HG03175 (cell line): ENCODE results near the gene PCDHA8.
"Not testable (repeated sequence)": the region's sequence is repeated elsewhere in the genome, so short reads cannot be mapped to it uniquely, and the experiment has no call there.

Experiments
- ATAC-seq: cut with Tn5 transposase; IDR thresholded peaks from one replicate; pipeline ENCODE4 v1.9.1; 2021; ENCODE audit warnings: mild to moderate bottlenecking, moderate library complexity; ENCODE audit not compliant: unreplicated experiment

The PCDHA8 gene

DNA sequence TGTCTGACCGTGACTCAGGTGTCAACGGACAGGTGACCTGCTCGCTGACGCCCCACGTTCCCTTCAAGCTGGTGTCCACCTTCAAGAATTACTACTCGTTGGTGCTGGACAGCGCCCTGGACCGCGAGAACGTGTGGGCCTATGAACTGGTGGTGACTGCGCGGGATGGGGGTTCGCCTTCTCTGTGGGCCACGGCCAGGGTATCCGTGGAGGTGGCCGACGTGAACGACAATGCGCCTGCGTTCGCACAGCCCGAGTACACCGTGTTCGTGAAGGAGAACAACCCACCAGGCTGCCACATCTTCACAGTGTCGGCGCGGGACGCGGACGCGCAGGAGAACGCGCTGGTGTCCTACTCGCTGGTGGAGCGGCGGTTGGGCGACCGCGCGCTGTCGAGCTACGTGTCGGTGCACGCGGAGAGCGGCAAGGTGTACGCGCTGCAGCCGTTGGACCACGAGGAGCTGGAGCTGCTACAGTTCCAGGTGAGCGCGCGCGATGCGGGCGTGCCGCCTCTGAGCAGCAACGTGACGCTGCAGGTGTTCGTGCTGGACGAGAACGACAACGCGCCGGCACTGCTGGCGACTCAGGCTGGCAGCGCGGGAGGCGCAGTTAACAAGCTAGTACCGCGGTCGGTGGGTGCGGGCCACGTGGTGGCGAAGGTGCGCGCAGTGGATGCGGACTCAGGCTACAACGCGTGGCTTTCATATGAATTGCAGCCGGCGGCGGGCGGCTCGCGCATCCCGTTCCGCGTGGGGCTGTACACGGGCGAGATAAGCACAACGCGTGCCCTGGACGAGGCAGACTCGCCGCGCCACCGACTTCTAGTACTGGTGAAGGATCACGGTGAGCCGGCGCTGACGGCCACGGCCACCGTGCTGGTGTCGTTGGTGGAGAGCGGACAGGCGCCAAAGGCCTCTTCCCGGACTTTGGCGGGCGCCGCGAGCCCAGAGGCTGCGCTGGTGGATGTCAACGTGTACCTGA is 29.5 kb downstream of the PCDHA8 start:
- ATAC-seq = no peak

DNA sequence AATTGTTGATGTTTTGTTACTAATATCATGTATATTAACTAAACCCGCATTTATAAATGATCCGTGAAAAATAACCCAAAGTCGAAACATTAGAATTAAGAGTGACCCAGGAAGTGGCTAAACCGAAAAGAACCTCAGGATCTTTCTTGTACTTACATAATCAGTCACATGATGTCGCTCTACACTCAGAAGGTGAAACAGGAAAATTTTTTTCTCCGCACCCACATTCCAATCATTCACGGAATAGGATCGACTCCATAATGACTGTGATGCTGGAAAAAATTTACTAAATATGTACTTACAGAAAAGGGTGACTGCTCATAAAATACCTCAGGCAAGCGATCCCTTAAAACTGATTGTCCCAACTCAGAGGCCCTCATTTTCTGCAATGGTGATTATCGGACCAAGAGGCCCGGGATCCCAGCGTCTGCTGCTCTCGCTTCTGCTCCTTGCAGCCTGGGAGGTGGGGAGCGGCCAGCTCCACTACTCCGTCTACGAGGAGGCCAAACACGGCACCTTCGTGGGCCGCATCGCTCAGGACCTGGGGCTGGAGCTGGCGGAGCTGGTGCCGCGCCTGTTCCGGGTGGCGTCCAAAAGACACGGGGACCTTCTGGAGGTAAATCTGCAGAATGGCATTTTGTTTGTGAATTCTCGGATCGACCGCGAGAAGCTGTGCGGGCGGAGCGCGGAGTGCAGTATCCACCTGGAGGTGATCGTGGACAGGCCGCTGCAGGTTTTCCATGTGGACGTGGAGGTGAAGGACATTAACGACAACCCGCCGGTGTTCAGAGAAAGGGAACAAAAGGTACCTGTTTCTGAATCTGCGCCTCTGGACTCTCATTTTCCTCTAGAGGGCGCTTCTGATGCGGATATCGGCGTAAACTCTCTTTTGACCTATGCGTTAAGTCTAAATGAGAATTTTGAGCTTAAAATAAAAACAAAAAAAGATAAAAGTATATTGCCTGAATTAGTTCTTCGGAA is 34.4 kb downstream of the PCDHA8 start, which contains the start of gene PCDHA12:
TSS of gene PCDHA12 (plus strand) at position 224 of the 981 bp plus-strand sequence. CDS start at position 389, 165 bp downstream.
- no peak for ATAC-seq

DNA sequence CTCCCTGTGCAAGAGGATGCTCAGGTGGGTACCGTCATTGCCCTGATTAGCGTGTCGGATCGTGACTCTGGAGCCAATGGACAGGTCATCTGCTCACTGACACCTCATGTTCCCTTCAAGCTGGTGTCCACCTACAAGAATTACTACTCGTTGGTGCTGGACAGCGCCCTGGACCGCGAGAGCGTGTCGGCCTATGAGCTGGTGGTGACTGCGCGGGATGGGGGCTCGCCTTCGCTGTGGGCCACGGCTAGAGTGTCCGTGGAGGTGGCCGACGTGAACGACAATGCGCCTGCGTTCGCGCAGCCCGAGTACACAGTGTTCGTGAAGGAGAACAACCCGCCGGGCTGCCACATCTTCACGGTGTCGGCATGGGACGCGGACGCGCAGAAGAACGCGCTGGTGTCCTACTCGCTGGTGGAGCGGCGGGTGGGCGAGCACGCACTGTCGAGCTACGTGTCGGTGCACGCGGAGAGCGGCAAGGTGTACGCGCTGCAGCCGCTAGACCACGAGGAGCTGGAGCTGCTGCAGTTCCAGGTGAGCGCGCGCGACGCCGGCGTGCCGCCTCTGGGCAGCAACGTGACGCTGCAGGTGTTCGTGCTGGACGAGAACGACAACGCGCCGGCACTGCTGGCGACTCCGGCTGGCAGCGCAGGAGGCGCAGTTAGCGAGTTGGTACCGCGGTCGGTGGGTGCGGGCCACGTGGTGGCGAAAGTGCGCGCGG is 35.7 kb downstream of the PCDHA8 start:
- not testable (repeated sequence) for ATAC-seq

DNA sequence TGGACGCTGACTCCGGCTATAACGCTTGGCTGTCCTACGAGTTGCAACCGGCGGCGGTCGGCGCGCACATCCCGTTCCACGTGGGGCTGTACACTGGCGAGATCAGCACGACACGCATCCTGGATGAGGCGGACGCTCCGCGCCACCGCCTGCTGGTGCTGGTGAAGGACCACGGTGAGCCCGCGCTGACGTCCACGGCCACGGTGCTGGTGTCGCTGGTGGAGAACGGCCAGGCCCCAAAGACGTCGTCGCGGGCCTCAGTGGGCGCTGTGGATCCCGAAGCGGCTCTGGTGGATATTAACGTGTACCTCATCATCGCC is 36.2 kb downstream of the PCDHA8 start:
- no peak for ATAC-seq

DNA sequence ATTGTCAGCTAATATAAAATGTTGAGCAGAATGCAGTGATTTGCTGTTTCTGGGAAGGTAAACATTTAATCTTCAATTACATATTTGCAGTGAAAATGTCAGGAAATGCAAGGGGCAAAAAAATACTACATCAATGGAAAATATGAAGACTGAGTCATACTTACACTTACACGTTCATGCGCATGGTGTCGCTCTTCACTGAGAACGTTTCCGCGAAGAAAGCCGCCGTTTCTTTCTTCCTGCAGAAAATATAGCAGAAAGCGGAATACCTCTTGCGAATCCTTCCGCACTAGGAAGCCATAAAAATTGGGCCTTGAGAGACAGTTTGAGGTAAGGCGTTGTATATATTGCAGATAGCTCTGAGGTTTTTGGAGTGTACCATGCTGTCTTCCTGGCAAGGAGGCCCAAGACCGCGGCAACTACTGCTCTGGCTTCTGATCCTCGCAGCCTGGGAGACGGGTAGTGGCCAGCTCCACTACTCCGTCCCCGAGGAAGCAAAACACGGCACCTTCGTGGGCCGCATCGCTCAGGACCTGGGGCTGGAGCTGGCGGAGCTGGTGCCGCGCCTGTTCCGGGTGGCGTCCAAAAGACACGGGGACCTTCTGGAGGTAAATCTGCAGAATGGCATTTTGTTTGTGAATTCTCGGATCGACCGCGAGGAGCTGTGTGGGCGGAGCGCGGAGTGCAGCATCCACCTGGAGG is 41.1 kb downstream of the PCDHA8 start, which contains the start of gene PCDHA13:
TSS of gene PCDHA13 (plus strand) at position 236 of the 702 bp plus-strand sequence. CDS start at position 381, 145 bp downstream.
- no peak for ATAC-seq

DNA sequence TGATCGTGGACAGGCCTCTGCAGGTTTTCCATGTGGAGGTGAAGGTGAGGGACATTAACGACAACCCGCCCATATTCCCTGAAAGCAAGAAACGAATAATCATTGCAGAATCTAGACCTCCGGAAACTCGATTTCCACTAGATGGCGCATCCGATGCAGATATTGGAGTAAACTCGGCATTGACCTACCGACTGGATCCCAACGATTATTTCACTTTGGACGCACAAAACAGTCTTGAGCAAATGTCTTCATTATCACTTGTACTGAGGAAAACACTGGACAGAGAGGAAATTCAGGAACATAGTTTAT is 41.6 kb downstream of the PCDHA8 start:
- no peak for ATAC-seq

DNA sequence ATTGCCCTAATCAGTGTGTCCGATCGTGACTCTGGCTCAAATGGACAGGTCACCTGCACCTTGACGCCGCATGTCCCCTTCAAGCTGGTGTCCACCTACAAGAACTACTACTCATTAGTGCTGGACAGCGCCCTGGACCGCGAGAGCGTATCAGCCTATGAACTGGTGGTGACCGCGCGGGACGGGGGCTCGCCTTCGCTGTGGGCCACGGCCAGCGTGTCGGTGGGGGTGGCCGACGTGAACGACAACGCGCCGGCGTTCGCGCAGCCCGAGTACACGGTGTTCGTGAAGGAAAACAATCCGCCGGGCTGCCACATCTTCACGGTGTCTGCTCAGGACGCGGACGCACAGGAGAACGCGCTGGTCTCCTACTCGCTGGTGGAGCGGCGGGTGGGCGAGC is 42.4 kb downstream of the PCDHA8 start:
- no peak for ATAC-seq

DNA sequence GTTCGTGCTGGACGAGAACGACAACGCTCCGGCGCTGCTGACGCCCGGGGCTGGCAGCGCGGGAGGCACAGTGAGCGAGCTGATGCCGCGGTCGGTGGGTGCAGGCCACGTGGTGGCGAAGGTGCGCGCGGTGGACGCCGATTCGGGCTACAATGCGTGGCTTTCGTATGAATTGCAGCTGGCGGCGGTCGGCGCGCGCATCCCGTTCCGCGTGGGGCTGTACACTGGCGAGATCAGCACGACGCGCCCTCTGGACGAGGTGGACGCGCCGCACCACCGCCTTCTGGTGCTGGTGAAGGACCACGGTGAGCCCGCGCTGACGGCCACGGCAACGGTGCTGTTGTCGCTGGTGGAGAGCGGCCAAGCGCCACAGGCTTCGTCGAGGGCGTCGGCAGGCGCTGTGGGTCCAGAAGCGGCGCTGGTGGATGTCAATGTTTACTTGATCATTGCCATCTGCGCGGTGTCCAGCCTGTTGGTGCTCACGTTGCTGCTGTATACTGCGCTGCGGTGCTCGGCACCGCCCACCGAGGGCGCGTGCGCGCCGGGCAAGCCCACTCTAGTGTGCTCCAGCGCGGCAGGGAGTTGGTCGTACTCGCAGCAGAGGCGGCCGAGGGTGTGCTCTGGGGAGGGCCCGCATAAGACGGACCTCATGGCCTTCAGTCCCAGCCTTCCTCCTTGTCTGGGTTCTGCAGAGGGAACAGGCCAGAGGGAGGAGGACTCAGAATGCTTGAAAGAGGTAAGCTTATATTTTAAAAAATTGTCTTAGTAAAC is 43.1 kb downstream of the PCDHA8 start:
- ATAC-seq = no peak
